Measurements from ENCODE around the gene TBX21.

The TBX21 gene

GRCh38 chr17:47741793-47742145 is 8.7 kb downstream of the TBX21 start:
- no peak overlapping the region for H3K27ac ChIP-seq (ENCODE audit: low read length)
- no peaks in the 10 kb centered on the region for H4K20me1 ChIP-seq (ENCODE audit: insufficient read depth, low read length)
- H3K9me3 ChIP-seq (replicated peaks; ENCODE audit: insufficient read depth, low read length) = no peaks in the 10 kb centered on the region
- H3K36me3 ChIP-seq (replicated peaks; ENCODE audit: insufficient read depth, low read length) = no peaks in the 10 kb centered on the region
- no peak overlapping the region for H3K9ac ChIP-seq (ENCODE audit: low read length)
- no peak overlapping the region for H2AFZ ChIP-seq (ENCODE audit: low read length)
- H3K4me3 ChIP-seq (ENCODE audit: low read length) = no peak overlapping the region
- peaks cover 31% of the 10 kb centered on the region for H3K27me3 ChIP-seq (replicated peaks; ENCODE audit: insufficient read depth, low read length)
- TF ChIP-seq, protein P1, sequence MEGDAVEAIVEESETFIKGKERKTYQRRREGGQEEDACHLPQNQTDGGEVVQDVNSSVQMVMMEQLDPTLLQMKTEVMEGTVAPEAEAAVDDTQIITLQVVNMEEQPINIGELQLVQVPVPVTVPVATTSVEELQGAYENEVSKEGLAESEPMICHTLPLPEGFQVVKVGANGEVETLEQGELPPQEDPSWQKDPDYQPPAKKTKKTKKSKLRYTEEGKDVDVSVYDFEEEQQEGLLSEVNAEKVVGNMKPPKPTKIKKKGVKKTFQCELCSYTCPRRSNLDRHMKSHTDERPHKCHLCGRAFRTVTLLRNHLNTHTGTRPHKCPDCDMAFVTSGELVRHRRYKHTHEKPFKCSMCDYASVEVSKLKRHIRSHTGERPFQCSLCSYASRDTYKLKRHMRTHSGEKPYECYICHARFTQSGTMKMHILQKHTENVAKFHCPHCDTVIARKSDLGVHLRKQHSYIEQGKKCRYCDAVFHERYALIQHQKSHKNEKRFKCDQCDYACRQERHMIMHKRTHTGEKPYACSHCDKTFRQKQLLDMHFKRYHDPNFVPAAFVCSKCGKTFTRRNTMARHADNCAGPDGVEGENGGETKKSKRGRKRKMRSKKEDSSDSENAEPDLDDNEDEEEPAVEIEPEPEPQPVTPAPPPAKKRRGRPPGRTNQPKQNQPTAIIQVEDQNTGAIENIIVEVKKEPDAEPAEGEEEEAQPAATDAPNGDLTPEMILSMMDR (IDR thresholded peaks at IDR 0.05; ENCODE audit: low read length) = no peak
- TF ChIP-seq EZH2 (optimal IDR thresholded peaks at IDR 0.05; ENCODE audit: low read depth, low read length) = no peak
- TF ChIP-seq EZH2phosphoT487 (IDR thresholded peaks at IDR 0.05; ENCODE audit: low read length) = no peak
- no peaks in the 10 kb centered on the region for H3F3A ChIP-seq (ENCODE audit: insufficient read depth, low read length)
- H3K4me2 ChIP-seq (ENCODE audit: low read depth, low read length) = no peak overlapping the region
- H3K79me2 ChIP-seq (ENCODE audit: low read length) = no peaks in the 10 kb centered on the region
- no peak for DNase-seq
- H3K4me1 ChIP-seq (ENCODE audit: low read length) = no peaks in the 10 kb centered on the region
- H3K9me2 ChIP-seq (replicated peaks; ENCODE audit: insufficient read depth, low read length) = no peaks in the 10 kb centered on the region

- Histone ChIP-seq H3K27ac (ENCODE audit: low read length) (no peak overlapping the region), H4K20me1 (ENCODE audit: insufficient read depth, low read length) (no peaks in the 10 kb centered on the region), H2AFZ (ENCODE audit: low read length) (no peak overlapping the region), H3K79me2 (ENCODE audit: low read length) (no peaks in the 10 kb centered on the region), H3K9ac (ENCODE audit: low read length) (no peak overlapping the region), H3K27me3 (replicated peaks; ENCODE audit: insufficient read depth, low read length) (peaks cover 31% of the 10 kb centered on the region), H3K4me3 (ENCODE audit: low read length) (no peak overlapping the region), H3F3A (ENCODE audit: insufficient read depth, low read length) (no peaks in the 10 kb centered on the region), H3K9me3 (replicated peaks; ENCODE audit: insufficient read depth, low read length) (no peaks in the 10 kb centered on the region), H3K9me2 (replicated peaks; ENCODE audit: insufficient read depth, low read length) (no peaks in the 10 kb centered on the region), H3K4me1 (ENCODE audit: low read length) (no peaks in the 10 kb centered on the region), H3K36me3 (replicated peaks; ENCODE audit: insufficient read depth, low read length) (no peaks in the 10 kb centered on the region), H3K4me2 (ENCODE audit: low read depth, low read length) (no peak overlapping the region)
- TF ChIP-seq, protein P1 (IDR thresholded peaks at IDR 0.05; ENCODE audit: low read length) = peak; percentile 28
- TF ChIP-seq EZH2 (optimal IDR thresholded peaks at IDR 0.05; ENCODE audit: low read depth, low read length) (no peak), EZH2phosphoT487 (IDR thresholded peaks at IDR 0.05; ENCODE audit: low read length) (no peak)
- DNase-seq = no peak
These were observed 9.5 kb downstream of the TBX21 start for GRCh38 chr17:47742319-47743181.

DNA sequence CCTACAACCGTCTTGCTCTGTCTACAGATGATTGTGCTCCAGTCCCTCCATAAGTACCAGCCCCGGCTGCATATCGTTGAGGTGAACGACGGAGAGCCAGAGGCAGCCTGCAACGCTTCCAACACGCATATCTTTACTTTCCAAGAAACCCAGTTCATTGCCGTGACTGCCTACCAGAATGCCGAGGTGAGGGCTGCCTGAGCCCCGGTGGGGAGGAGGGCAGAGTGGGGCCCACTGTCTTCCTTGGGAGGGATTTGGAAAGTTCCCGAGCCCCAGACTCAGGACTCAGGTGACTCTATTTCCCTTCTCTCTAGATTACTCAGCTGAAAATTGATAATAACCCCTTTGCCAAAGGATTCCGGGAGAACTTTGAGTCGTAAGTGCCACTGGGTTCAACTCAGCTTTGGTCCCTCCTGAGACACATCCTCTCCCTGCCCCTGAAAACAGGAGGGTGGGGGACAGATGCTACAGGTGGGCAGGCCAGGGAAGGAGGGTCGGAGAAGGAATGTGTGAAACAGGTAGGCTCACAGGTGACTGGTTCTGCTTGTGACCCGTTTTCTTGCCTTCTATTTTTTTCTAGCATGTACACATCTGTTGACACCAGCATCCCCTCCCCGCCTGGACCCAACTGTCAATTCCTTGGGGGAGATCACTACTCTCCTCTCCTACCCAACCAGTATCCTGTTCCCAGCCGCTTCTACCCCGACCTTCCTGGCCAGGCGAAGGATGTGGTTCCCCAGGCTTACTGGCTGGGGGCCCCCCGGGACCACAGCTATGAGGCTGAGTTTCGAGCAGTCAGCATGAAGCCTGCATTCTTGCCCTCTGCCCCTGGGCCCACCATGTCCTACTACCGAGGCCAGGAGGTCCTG is 11.4 kb downstream of the TBX21 start:
- no peak for TF ChIP-seq EZH2phosphoT487 (IDR thresholded peaks at IDR 0.05; ENCODE audit: low read length)
- TF ChIP-seq, protein P1 (IDR thresholded peaks at IDR 0.05; ENCODE audit: low read length) = no peak
- no peak for TF ChIP-seq EZH2 (optimal IDR thresholded peaks at IDR 0.05; ENCODE audit: low read depth, low read length)
- Histone ChIP-seq H3K36me3 (replicated peaks; ENCODE audit: insufficient read depth, low read length) (no peaks in the 10 kb centered on the region), H3K4me2 (ENCODE audit: low read depth, low read length) (no peak overlapping the region)

More for the DNA sequence above, 11.4 kb downstream of the TBX21 start:
- Histone ChIP-seq H3K9ac (ENCODE audit: low read length) (no peak overlapping the region), H3K79me2 (ENCODE audit: low read length) (no peaks in the 10 kb centered on the region), H3K9me2 (replicated peaks; ENCODE audit: insufficient read depth, low read length) (no peaks in the 10 kb centered on the region), H3K4me3 (ENCODE audit: low read length) (no peak overlapping the region), H3K27ac (ENCODE audit: low read length) (no peak overlapping the region), H3K9me3 (replicated peaks; ENCODE audit: insufficient read depth, low read length) (no peaks in the 10 kb centered on the region), H3F3A (ENCODE audit: insufficient read depth, low read length) (no peaks in the 10 kb centered on the region), H2AFZ (ENCODE audit: low read length) (no peak overlapping the region), H3K27me3 (replicated peaks; ENCODE audit: insufficient read depth, low read length) (peaks cover 31% of the 10 kb centered on the region), H3K4me1 (ENCODE audit: low read length) (no peaks in the 10 kb centered on the region), H4K20me1 (ENCODE audit: insufficient read depth, low read length) (no peaks in the 10 kb centered on the region)
- DNase-seq = no peak
